SH-SY5Y (cell line): ENCODE results near the gene CTDSP1.

Experiments
- GATA2 ChIP-seq: IDR thresholded peaks from 2 replicates; pipeline ENCODE4 v1.6.1; 2011; ENCODE audit warnings: mild to moderate bottlenecking, low read depth, low read length
- GATA3 ChIP-seq: IDR thresholded peaks from 2 replicates; pipeline ENCODE4 v1.6.1; 2011; ENCODE audit warnings: low read depth, mild to moderate bottlenecking, low read length, moderate library complexity

CTDSP1 gene

DNA sequence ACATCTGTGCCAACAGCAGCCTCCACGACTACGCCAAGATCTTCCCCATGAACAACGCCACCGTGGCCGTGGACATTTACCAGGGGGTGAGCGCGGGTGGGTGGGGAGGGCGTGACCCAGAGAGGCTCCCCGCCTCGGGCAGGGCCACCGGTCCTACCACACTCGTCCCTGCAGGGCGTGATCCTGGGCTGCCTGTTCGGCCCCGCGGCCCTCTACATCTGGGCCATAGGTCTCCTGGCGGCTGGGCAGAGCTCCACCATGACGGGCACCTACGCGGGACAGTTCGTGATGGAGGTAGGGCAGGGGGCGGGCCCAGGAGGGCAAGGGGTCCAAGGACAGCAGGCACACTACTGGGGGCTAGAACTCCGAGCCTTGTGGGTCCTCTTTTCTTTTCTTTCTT lies 8.5 kb upstream of the CTDSP1 start:
- TF ChIP-seq GATA2: no peak
- no peak for TF ChIP-seq GATA3

DNA sequence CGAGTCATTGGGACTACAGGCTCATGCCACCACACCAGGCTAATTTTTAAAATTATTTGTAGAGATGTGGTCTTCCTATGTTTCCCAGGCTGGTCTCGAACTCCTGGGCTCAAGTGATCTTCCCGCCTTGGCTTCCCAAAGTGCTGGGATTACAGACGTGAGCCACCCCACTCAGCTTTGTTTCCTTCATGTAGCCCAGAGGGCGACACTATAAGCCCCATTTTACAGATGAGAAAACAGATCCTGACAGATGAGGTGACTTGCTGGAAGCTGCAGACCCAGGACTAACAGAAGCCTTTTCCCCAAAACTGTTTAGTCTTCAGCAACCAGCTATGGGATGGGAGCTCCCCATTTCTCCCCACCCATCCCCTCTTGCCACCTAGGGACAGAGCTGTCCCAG lies 7.2 kb upstream of the CTDSP1 start:
- TF ChIP-seq GATA3 (no peak), GATA2 (no peak)

DNA sequence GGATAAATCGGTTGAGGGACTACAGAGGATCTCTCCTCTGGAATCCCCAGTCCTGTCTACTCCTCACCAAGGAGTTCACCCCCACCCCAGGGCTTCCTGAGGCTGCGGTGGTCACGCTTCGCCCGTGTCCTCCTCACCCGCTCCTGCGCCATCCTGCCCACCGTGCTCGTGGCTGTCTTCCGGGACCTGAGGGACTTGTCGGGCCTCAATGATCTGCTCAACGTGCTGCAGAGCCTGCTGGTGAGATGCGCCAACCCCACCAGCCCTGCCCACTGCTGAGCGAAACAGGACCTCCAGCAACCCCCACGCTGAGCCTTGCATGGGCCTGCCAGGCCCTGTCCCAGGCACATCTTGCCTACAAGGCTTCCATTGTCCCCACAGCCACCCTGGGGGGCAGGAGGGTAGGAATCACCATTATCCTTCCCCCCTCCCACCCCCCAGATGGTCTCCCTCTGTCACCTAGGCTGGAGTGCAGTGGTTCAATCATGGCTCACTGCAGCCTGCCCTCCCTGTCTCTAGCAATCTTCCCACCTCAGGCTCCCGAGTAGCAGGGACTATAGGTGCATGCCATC lies 6.7 kb upstream of the CTDSP1 start:
- TF ChIP-seq GATA3: no peak
- no peak for TF ChIP-seq GATA2

DNA sequence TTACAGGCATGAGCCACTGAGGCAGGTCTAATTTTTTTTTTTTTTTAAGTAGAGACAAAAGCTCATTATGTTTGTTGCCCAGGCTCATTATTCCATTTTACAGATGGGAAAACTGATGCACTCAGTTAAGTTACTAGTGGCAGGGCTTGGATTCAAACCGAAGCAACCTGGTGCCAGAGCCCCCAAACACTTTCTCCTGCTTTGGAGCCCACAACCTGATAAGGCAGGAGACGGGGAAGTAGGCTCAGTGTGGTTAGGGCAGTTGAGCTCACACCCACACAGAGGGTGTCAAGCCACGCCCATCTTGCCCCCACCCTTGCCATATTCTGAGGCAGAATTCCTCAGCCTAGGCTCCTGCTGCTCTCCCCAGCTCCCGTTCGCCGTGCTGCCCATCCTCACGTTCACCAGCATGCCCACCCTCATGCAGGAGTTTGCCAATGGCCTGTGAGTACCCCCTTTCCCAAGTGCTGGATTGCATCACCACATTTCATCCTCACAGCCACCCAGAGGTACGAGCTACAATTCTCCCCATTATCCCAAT lies 5.8 kb upstream of the CTDSP1 start:
- TF ChIP-seq GATA2 (no peak), GATA3 (no peak)

DNA sequence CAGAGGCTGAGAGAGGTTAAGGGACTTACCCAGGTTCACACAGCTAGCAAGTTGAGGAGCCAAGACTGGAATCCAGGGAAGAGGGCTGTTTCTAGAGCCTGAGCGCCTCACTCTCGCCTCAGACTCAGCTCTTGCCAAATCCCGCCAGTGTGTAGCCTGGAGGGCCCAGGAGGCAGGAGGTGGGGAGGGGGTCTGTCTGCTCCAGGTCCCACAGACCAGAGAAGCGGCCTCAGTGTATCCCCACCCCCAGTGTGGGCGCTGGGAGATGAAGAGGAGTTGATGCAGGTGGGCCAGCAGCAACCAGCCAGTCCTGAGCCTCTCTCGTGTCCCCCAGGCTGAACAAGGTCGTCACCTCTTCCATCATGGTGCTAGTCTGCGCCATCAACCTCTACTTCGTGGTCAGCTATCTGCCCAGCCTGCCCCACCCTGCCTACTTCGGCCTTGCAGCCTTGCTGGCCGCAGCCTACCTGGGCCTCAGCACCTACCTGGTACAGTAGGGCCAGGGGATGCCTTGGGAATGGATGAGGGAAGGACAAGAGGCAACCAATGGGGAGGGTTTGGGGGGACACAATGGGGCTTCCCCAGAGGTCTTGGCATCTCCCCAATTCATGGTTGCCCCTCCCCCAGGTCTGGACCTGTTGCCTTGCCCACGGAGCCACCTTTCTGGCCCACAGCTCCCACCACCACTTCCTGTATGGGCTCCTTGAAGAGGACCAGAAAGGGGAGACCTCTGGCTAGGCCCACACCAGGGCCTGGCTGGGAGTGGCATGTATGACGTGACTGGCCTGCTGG lies 5.2 kb upstream of the CTDSP1 start:
- no peak for TF ChIP-seq GATA2
- no peak for TF ChIP-seq GATA3

DNA sequence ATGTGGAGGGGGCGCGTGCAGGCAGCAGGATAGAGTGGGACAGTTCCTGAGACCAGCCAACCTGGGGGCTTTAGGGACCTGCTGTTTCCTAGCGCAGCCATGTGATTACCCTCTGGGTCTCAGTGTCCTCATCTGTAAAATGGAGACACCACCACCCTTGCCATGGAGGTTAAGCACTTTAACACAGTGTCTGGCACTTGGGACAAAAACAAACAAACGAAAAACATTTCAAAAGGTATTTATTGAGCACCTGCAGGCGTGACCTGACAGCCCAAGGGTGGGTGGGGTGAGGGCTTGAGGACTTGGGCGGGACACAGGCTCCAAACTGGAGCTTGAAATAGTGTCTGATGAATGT lies 4.6 kb upstream of the CTDSP1 start:
- TF ChIP-seq GATA2: no peak
- no peak for TF ChIP-seq GATA3

DNA sequence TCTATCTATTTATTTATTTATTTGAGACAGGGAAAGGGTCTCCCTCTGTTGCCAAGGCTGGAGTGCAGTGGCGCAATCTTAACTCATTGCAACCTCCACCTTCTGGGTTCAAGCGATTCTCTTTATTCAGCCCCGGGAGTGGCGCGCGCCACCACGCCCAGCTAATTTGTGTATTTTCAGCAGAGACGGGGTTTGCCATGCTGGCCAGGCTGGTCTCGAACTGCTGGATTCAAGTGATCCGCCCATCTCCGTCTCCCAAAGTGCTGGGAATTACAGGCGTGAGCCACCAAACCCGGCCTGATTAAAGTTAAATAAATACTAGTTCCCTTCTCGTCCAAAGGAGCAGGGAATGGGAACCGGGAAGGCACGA lies 4.2 kb upstream of the CTDSP1 start:
- TF ChIP-seq GATA2 (no peak), GATA3 (no peak)

DNA sequence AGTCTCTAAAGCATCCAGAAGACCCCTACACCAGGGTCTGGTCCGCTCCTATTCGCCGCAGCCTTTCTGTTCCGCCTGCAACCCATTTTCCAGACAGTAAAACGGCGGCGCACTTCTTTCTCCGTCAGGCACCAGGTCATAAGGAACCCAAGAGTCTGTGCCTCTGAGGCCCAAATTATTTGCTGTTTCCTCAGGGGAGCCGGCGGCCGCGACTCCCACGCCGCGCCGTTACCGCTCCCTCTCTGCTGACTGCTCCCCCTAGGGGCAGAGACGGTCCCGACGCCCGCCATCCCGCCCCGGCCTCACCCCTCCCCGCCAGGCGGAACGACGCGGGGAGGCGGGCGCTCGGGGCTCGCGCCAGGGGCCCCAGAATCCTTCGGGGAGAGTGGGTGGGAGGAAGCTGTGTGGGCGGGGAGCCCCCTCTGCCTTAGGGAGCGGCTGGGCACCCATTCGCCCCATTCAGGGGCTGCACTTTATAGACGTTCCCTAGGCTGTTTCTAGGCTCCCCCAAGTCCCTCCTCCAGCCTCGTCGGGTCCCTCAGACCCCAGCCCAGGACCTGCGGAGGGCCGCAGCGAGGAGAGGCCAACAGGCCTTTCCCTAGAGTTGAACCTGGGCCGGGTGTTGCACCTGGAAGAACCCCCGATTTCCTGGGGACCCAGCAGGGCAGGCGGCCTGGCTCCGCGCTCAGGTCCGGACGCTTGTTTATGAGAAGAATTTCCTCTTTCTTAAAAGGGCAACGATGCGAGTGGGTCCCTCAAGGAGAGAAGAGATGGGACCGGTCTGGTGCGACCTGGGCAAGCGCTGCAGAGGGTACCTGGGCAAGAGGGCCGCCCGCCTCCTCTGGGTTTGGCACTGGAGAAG lies 3.6 kb upstream of the CTDSP1 start:
- TF ChIP-seq GATA2 (no peak), GATA3 (no peak)

DNA sequence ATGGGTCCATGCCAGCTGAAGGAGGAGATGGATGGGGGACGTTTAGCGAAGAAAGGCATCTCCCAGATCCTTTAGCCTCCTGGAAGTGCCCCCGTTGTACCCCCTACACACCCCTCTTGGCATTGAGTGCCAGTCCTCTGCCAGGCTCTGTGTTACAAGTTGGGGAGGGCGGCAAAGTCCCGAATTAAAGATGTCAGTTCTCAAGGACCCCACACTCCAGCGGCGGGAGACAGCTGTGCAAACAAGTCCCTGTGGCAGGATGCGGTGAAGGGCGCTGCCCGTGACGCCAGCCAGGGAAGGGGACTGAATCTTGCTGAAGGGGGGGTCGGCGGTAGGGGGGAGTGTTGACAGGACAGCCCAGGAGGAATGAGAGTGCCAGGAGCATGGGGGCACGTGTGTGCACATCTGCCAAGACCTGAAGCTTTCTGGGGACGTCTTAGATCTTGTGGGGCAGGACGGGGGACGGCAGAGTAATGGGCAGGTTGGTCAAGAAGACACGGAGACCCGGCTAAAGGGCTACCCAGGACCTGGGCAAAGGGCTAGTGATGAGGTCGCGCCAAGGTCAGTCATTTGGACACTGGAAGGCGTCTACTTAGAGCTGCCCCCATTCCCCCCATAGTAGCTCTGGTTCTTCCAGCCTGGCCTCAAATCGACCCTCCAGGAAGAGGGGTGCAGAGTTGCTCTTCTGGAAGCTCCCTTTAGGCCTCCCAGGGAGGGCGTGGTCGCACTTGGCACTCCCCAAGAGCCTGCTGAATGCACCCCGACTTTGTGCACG lies 2.8 kb upstream of the CTDSP1 start:
- no peak for TF ChIP-seq GATA2
- no peak for TF ChIP-seq GATA3

DNA sequence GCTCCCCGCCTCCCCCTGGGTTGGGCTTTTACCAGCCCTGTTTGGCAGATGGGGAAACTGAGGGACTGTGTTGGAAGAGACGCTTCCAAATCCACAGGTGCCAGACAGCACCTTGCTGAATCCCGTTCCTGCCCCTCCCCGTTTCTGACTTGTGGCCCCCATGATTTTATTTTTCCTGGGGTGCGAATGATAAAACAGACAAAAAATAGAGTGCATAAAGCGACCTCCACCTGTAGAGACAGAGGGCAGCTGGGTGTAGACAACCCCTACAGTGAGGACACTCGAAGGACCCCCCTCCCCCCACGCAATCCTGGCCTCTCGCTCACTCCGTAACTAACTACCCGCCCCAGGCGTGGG lies 2.2 kb upstream of the CTDSP1 start:
- TF ChIP-seq GATA3 (no peak), GATA2 (no peak)

DNA sequence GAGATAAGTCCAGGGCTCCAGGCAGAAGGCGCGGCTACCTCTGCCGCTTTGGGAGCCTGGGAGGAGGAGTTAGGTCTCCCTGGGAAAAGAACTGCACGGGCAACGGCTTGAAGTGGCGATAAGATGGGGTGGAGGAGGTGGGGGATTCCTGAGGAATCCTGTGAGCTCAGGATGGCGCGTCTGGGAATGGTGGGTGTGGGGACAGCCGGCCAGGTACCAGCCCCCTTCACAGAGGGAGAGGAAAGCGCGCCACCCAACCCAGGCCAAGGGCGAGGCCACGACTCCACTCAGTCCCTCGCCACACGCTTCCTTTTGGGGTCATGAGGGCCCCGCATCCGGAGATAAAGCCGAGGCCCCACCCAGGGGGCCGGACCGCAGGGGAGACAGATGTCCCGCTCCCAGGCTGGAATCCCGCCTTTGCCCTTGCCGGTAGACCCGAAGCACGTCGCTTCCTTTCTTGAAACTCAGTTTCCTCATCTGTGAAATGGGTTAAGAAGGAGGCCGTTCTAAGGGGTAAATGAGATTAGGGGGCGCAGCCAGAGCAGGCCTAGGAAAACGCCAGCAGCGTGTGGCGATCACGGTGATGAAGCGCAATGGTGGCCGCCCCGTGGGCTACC lies 1.7 kb upstream of the CTDSP1 start:
- no peak for TF ChIP-seq GATA3
- TF ChIP-seq GATA2: no peak

DNA sequence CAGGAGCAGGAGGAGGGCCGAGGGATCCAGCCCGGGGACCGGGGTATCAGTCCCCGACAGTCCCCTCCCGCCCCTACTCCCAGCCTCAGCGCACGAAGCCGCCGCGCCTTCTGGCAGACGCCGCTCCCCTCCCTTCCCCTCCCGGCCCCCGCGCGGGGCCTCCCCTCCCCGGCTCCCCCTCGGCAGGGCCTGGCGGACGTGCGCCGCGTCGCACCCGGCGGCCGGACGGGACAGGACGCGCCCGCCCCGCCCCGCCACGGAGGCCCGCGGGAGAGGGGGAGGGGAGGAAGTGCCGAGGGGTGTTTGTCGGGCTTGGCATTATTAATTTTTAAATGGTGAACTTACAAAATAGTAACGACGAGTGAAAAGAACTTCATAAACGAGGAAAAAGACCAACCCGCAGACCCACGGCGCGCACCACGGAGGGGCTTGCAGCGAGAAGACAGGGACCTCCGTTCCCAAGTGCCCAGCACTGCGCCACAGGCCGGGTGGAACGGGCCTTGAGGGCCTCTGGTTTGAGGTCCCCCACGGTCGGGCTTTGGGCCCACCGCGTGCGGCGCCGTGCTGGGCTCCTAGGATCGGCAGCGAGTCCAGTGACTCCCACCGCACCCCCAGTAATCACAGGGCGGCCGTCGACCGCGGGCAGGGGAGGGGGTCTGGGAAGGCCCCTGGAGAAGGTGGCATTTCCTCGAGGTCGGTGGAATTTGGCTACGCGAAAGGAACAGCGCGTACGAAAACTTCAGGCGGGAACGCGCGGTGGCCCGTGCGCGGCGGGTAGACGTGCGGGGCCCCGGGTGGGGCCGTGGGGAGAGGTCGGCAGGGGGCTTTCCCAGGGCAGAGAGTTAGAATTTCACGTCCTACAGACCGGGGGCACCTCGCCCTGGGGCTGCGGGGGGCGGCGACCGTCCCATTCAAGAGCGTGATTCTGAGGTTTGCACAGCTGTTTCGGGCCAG lies 954 bp upstream of the CTDSP1 start:
- no peak for TF ChIP-seq GATA3
- TF ChIP-seq GATA2: no peak

DNA sequence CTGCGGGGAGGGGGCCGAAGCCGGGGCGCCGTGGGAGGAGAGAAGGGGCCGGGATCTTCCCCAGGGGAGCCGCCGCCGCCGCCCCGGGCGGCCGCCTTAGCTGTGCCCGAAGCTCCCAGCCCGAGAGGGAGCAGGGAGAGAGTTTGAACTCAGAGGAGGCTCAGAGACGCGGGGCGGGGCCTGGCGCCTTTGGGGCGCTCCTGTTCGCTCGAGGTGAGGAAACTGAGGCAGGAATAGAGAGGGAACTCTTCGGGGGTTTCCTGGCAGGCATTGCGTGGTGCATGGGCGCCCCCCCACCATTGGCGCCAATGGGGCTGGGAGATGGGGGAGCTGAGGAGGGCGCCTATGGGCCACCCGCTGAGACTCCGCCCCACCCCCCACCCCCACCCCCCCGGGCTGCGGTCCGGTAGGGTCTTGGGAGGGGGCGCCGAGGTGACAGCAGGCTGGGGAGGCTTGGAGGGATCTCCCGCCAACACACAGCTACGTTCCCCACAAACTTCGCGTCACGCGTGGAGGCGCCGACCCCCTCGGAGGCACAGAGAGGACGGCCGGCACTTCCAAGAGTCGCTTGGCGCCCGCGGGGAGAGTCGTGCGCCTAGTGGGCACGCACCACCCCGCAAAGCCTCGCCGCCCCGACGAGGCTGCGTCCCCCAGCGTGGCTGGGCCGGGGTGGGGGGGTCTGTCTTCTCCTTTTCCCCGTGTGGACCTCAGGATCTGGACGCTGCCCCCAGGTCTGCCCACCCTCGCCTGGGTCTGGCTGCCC lies 680 bp downstream of the CTDSP1 start:
- no peak for TF ChIP-seq GATA2
- TF ChIP-seq GATA3: no peak
